K562 (cell line): Measurements from ENCODE around the gene RIPPLY3. TPM values are rescaled to one million over a fixed set of nuclear protein-coding genes. Genes with fewer than 3 reads are reported as not detected.
A peak's percentile ranks its signal among the peaks of the same experiment; 100 is the strongest.
"Not testable (repeated sequence)": the region's sequence is repeated elsewhere in the genome, so short reads cannot be mapped to it uniquely, and the experiment has no call there.

Source experiments
- ATAC-seq: fragments of 200-7000 bp; cut with Tn5 transposase; 3 replicates; pipeline ENCODE4 v1.9.1; 2020; ENCODE audit warnings: moderate library complexity
- BruUV-seq: library from RNA; stranded (reverse); fragments of 400-500 nt; replicated peaks from 2 replicates; lab custom pipeline; 2021; lab: Mats Ljungman, UMichigan
- CTCF ChIA-PET: fragments of 300-600 bp; formaldehyde crosslinking; extraction: SDS; loops from one replicate; lab custom pipeline; 2021; ENCODE audit warnings: low intra/inter-chr PET ratio; lab: Yijun Ruan, JAX
- POLR2A ChIA-PET: fragments of 300-600, 350-650 bp; sonication (Branson Sonifier 250); formaldehyde crosslinking; extraction: SDS; loops from one replicate; lab custom pipeline; 2021; ENCODE audit warnings: antibody characterized with exemption, inconsistent platforms; lab: Yijun Ruan, JAX
- DNase-seq, 4 experiments: peaks; one replicate each; pipeline versions ENCODE4 v3.0.0 to v3.0.0-alpha.2; 2011 to 2018; ENCODE audit warnings: low spot score in 3 of 4, mixed read lengths in 3 of 4; ENCODE audit errors: extremely low read depth in 1 of 4
- FAIRE-seq: peaks from 2 replicates; lab custom pipeline; 2011; peaks lifted over from hg19 to GRCh38; lab: Jason Lieb, UNC
- H2AFZ ChIP-seq: 2 replicates; pipeline ENCODE4 v1.6.0; 2011; ENCODE audit warnings: low read depth, low read length, control low read depth, inconsistent platforms
- H3K27ac ChIP-seq: fragments of 200-600 bp; 3 replicates; pipeline ENCODE4 v1.8.0; 2011; ENCODE audit warnings: low read depth, mild to moderate bottlenecking, control low read depth, inconsistent platforms, low read length, moderate library complexity, mixed read lengths; ENCODE audit errors: extremely low read depth
- H3K27me3 ChIP-seq, 2 experiments: fragments of 300-600 bp in 1 of 2; 2 replicates in 1 of 2; 3 replicates in 1 of 2; pipeline versions ENCODE4 v1.6.0 to v1.8.0; 2011; ENCODE audit warnings: inconsistent platforms in 2 of 2, low read length in 2 of 2, mild to moderate bottlenecking in 1 of 2, mixed read lengths in 1 of 2, moderate library complexity in 1 of 2; ENCODE audit not compliant: control insufficient read depth in 2 of 2, insufficient read depth in 2 of 2
- H3K36me3 ChIP-seq: fragments of 300-600 bp; 3 replicates; pipeline ENCODE4 v1.8.0; 2011; ENCODE audit warnings: mild to moderate bottlenecking, low read length, inconsistent platforms; ENCODE audit not compliant: control insufficient read depth, insufficient read depth
- H3K4me1 ChIP-seq, 2 experiments: fragments of 200-600 bp in 1 of 2; replicated peaks in 1 of 2; 2 replicates in 1 of 2; 3 replicates in 1 of 2; pipeline versions ENCODE4 v1.5.1 to v1.8.0; 2011; ENCODE audit warnings: inconsistent platforms in 2 of 2, low read length in 2 of 2, mild to moderate bottlenecking in 1 of 2, mixed read lengths in 1 of 2, moderate library complexity in 1 of 2; ENCODE audit not compliant: control insufficient read depth in 2 of 2, insufficient read depth in 2 of 2
- H3K4me2 ChIP-seq: 2 replicates; pipeline ENCODE4 v1.6.1; 2011; ENCODE audit warnings: low read length, control low read depth, inconsistent platforms, mixed read lengths; ENCODE audit not compliant: insufficient read depth
- H3K4me3 ChIP-seq: fragments of 200-600 bp; sonication (generic), shearing (Covaris generic); 2 replicates; pipeline ENCODE4 v1.5.1; 2016; ENCODE audit warnings: control low read depth, inconsistent platforms
- H3K79me2 ChIP-seq: fragments of 200-600 bp; 3 replicates; pipeline ENCODE4 v1.8.0; 2011; ENCODE audit warnings: low read length, inconsistent platforms; ENCODE audit not compliant: control insufficient read depth, insufficient read depth
- H3K9ac ChIP-seq, 2 experiments: 2 replicates each; pipeline versions ENCODE4 v1.6.0 to v1.6.1; 2011; ENCODE audit warnings: low read depth in 2 of 2, low read length in 2 of 2, control low read depth in 1 of 2, inconsistent platforms in 1 of 2, mild to moderate bottlenecking in 1 of 2, mixed read lengths in 1 of 2; ENCODE audit not compliant: insufficient read depth in 1 of 2
- H3K9me1 ChIP-seq: one replicate; pipeline ENCODE4 v1.6.0; 2011; ENCODE audit warnings: inconsistent platforms, mild to moderate bottlenecking, low read length, moderate library complexity; ENCODE audit not compliant: control insufficient read depth, insufficient read depth
- H3K9me3 ChIP-seq: replicated peaks from 2 replicates; pipeline ENCODE4 v1.5.1; 2011; ENCODE audit warnings: low read depth, low read length, inconsistent platforms; ENCODE audit not compliant: control insufficient read depth, insufficient read depth
- H4K20me1 ChIP-seq: replicated peaks from 2 replicates; pipeline ENCODE4 v1.6.1; 2011; ENCODE audit warnings: low read length, inconsistent platforms, mixed read lengths; ENCODE audit not compliant: control insufficient read depth, insufficient read depth
- ARID1B ChIP-seq: fragments of 450-650 bp; IDR thresholded peaks from 2 replicates; pipeline ENCODE4 v1.6.1; 2016; ENCODE audit warnings: antibody characterized with exemption, mild to moderate bottlenecking, inconsistent platforms
- ESRRA ChIP-seq: fragments of 450-650 bp; IDR thresholded peaks from 2 replicates; pipeline ENCODE4 v1.6.1; 2014; ENCODE audit warnings: low read depth, mild to moderate bottlenecking, moderate library complexity, borderline replicate concordance
- MAFK ChIP-seq: IDR thresholded peaks from 2 replicates; pipeline ENCODE4 v1.6.1; 2011; ENCODE audit warnings: low read length, improper control_type of control experiment
- MTA2 ChIP-seq: fragments of 450-650 bp; IDR thresholded peaks from 2 replicates; pipeline ENCODE4 v1.6.1; 2016; ENCODE audit warnings: low read depth
- PBX2 ChIP-seq, 2 experiments: IDR thresholded peaks in 1 of 2; conservative IDR thresholded peaks in 1 of 2; 2 replicates each; pipeline ENCODE4 v1.6.1; 2016; ENCODE audit warnings: low read depth in 2 of 2, mild to moderate bottlenecking in 1 of 2, missing compliant biosample characterization in 1 of 2, missing genetic modification characterization in 1 of 2, moderate library complexity in 1 of 2
- STAG1 ChIP-seq: sonication (generic); formaldehyde crosslinking; IDR thresholded peaks from 2 replicates; pipeline ENCODE4 v1.5.0; 2020; ENCODE audit warnings: missing genetic modification reagents, borderline replicate concordance
- WGBS: fragments of 100-300 bp; shearing (Covaris generic); methylation state at CpG from one replicate; pipeline ENCODE4 v1.1.6; 2016; ENCODE audit warnings: low coverage, mixed read lengths; ENCODE audit not compliant: insufficient coverage; ENCODE audit errors: missing lambda C conversion rate; 5-methylcytosine and 5-hydroxymethylcytosine counted together
- in situ Hi-C: fragments of 300-500 bp; cut with MboI; formaldehyde crosslinking; loops from 4 replicates; pipeline ENCODE4 v1.15.0; 2018; ENCODE audit warnings: inconsistent platforms, mixed read lengths
- intact Hi-C: fragments of 100-400 bp; cut with micrococcal nuclease; formaldehyde crosslinking; loops from 2 replicates; pipeline ENCODE4 v1.14.2; 2022
- polyA plus RNA-seq, 8 experiments: library from polyadenylated mRNA; depleted of rRNA in 4 of 8; stranded (reverse) in 5 of 8; unstranded in 3 of 8; fragments of >200 nt; fragmentation: Nextera tagmentation in 2 of 8; fragmentation: Illumina TruSeq in 1 of 8; extraction: Ambion mirVana in 2 of 8; extraction: Trizol in 1 of 8; gene quantifications; 2 replicates each; pipeline versions ENCODE4 v1.2.1 to v1.2.3, GENCODE V29; 2011 to 2014; ENCODE audit warnings: inconsistent platforms in 1 of 8, missing spikeins in 1 of 8
- total RNA-seq, 7 experiments: library from RNA; depleted of rRNA in 6 of 7; stranded (reverse); fragments of >200 nt in 6 of 7; fragmentation: Illumina TruSeq in 2 of 7; extraction: Trizol in 2 of 7; gene quantifications; 2 replicates each; pipeline versions ENCODE4 v1.2.1 to v1.2.3, GENCODE V29; 2011 to 2021; ENCODE audit warnings: low replicate concordance in 1 of 7
- TF ChIP-seq, protein P1 (sequence below): fragments of 450-650 bp; formaldehyde crosslinking; IDR thresholded peaks from 2 replicates; pipeline ENCODE4 v1.4.0; 2020; ENCODE audit warnings: mild to moderate bottlenecking, moderate library complexity

RIPPLY3 gene
- total and polyA plus RNA-seq, 9 of the 15 experiments (the other 6 are each of a cell fraction or from before 2014, with no cell fraction given): not detected

DNA sequence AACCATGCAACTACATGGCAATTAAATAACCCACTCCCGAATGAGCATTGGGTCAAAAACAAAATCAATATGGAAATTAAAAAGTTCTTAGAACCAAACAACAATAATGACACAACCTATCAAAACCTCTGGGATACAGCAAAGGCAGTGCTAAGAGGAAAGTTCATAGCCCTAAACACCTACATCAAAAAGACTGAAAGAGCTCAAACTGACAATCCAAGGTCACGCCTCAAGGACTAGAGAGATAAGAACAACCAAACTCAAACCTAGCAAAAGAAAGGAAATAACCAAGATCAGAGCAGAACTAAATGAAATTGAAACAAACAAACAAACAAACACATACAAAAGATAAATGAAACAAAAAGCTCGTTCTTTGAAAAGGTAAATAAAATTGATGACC is 43.2 kb downstream of the RIPPLY3 start:
- peak; percentile 98 for TF ChIP-seq ESRRA
- TF ChIP-seq ARID1B: peak; percentile 18; the same call in 1 of the 2 replicates
- TF ChIP-seq, all 486 proteins: peak for 2; not testable (repeated sequence) for 484
- in situ Hi-C loops, DNase-seq, H3K9me3 ChIP-seq, BruUV-seq, H3K9me1 ChIP-seq, H4K20me1 ChIP-seq, H2AFZ ChIP-seq, intact Hi-C loops, ATAC-seq, H3K79me2 ChIP-seq, CTCF ChIA-PET, POLR2A ChIA-PET, H3K9ac ChIP-seq, H3K4me2 ChIP-seq, H3K27ac ChIP-seq, H3K36me3 ChIP-seq, H3K4me3 ChIP-seq, FAIRE-seq, H3K27me3 ChIP-seq: not testable (repeated sequence)
- 34% methylated on average over 3 of the region's 3 CpGs for WGBS
- H3K4me1 ChIP-seq: peaks cover 0 to 11% of the 10 kb centered on the region in 2 experiments; a peak in 3 of 5 replicates

- Histone ChIP-seq H3K9me3 (no peaks in the 10 kb centered on the region), H3K79me2 (no peaks in the 10 kb centered on the region), H3K36me3 (no peaks in the 10 kb centered on the region), H3K4me3 (no peak overlapping the region), H4K20me1 (no peaks in the 10 kb centered on the region), H2AFZ (no peak overlapping the region), H3K4me1 (peaks cover 0 to 4% of the 10 kb centered on the region in 2 experiments; a peak in 1 of 5 replicates), H3K27me3 (no peaks in the 10 kb centered on the region), H3K9ac (no peak overlapping the region), H3K27ac (no peak overlapping the region), H3K4me2 (no peak overlapping the region), H3K9me1 (no peaks in the 10 kb centered on the region)
- WGBS: 20% methylated on average over 2 of the region's 2 CpGs
- FAIRE-seq: no peak
- ATAC-seq: no peak
- ChIA-PET POLR2A (interaction anchor here (0.6 kb wide), 1 partner anchor 8 kb away, joined by 3 read pairs; no protein-coding TSS in a partner anchor), CTCF (no interaction called here)
- DNase-seq: no peak
- in situ Hi-C loops (no loop called here), intact Hi-C loops (no loop called here)
- BruUV-seq: no TSS peak
- TF ChIP-seq PBX2 (CRISPR knock-in tag; IDR thresholded peaks at IDR 0.05; ENCODE audit: low read depth) (no peak), PBX2 (tag; conservative IDR thresholded peaks at IDR 0.05; ENCODE audit: low read depth) (0 out of 2 replicates have a peak, but pooled peaks have one; percentile 12), STAG1 (CRISPR knock-in tag) (no peak), ESRRA (peak; percentile 59), MAFK (no peak), MTA2 (no peak)
- TF ChIP-seq, protein P1, sequence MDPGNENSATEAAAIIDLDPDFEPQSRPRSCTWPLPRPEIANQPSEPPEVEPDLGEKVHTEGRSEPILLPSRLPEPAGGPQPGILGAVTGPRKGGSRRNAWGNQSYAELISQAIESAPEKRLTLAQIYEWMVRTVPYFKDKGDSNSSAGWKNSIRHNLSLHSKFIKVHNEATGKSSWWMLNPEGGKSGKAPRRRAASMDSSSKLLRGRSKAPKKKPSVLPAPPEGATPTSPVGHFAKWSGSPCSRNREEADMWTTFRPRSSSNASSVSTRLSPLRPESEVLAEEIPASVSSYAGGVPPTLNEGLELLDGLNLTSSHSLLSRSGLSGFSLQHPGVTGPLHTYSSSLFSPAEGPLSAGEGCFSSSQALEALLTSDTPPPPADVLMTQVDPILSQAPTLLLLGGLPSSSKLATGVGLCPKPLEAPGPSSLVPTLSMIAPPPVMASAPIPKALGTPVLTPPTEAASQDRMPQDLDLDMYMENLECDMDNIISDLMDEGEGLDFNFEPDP (CRISPR knock-in tag): no peak
Measured at GRCh38 chr21:37055271-37055855, 48.9 kb downstream of the RIPPLY3 start.
